Activated B cell treated with CpG ODN at 0.5 μM for 24 hours (primary cell): Measurements from ENCODE around the gene CENPX. TPM values are rescaled to one million over a fixed set of nuclear protein-coding genes. Genes with fewer than 3 reads are reported as not detected.

Experiments
- ATAC-seq: fragments of 200-7000 bp; cut with Tn5 transposase; one replicate; pipeline ENCODE4 v1.10.0; 2021; ENCODE audit warnings: low read depth, mild to moderate bottlenecking, moderate library complexity
- CTCF ChIA-PET: fragments of 350-600 bp; sonication (Branson Sonifier 250); formaldehyde crosslinking; loops from one replicate; lab custom pipeline; 2021; ENCODE audit warnings: antibody characterized with exemption; lab: Charles Lee
- POLR2A ChIA-PET: fragments of 350-600 bp; sonication (Branson Sonifier 250); formaldehyde crosslinking; loops from one replicate; lab custom pipeline; 2021; ENCODE audit warnings: antibody characterized with exemption; lab: Charles Lee
- DNase-seq: peaks from one replicate; pipeline ENCODE4 v3.0.0; 2022
- H3K27ac Mint-ChIP-seq: one replicate; pipeline ENCODE4 v1.8.0; 2020; ENCODE audit warnings: mixed read lengths
- H3K27me3 Mint-ChIP-seq: one replicate; pipeline ENCODE4 v1.8.0; 2021; ENCODE audit warnings: mixed read lengths
- H3K36me3 Mint-ChIP-seq: one replicate; pipeline ENCODE4 v1.8.0; 2021; ENCODE audit warnings: low read depth, mixed read lengths
- H3K4me1 Mint-ChIP-seq: one replicate; pipeline ENCODE4 v1.8.0; 2021; ENCODE audit warnings: mixed read lengths
- H3K4me3 Mint-ChIP-seq: one replicate; pipeline ENCODE4 v1.8.0; 2020; ENCODE audit warnings: mild to moderate bottlenecking, mixed read lengths
- H3K9me3 Mint-ChIP-seq: one replicate; pipeline ENCODE4 v1.8.0; 2020; ENCODE audit warnings: mixed read lengths
- CTCF ChIP-seq: fragments of 200-600 bp; IDR thresholded peaks from one replicate; pipeline ENCODE4 v1.8.0; 2022; ENCODE audit warnings: antibody characterized with exemption, mild to moderate bottlenecking
- intact Hi-C: fragments of 100-400 bp; cut with micrococcal nuclease; formaldehyde crosslinking; loops from one replicate; pipeline ENCODE4 v1.15.1; 2024
- total RNA-seq: library from RNA; stranded (reverse); gene quantifications from 2 replicates; pipeline ENCODE4 v1.2.3, GENCODE V29; 2022

Gene CENPX
- total RNA-seq, 1 donor from 2014 or later = 41.7 TPM

- ATAC-seq (no peak), DNase-seq (no peak)
- H3K36me3 Mint-ChIP-seq = peaks cover 11% of the 10 kb centered on the region
- ChIA-PET POLR2A (interaction anchor here (0.5 to 0.9 kb wide), 2 partner anchors 22 to 23 kb away, joined by 3 to 6 read pairs; no protein-coding TSS in a partner anchor), CTCF (interaction anchor here (1.1 kb wide), 1 partner anchor 37 kb away, joined by 4 read pairs; no protein-coding TSS in a partner anchor)
- no peaks in the 10 kb centered on the region for H3K9me3 Mint-ChIP-seq
- H3K27ac Mint-ChIP-seq = no peak overlapping the region
- H3K4me1 Mint-ChIP-seq = no peaks in the 10 kb centered on the region
- no peak for TF ChIP-seq CTCF
- intact Hi-C loops = no loop called here
- no peaks in the 10 kb centered on the region for H3K27me3 Mint-ChIP-seq
- H3K4me3 Mint-ChIP-seq = no peak overlapping the region
These were observed 25.8 kb downstream of the CENPX start for GRCh38 chr17:81996757-81997441.

- TF ChIP-seq CTCF = no peak
- Mint-ChIP-seq H3K36me3 (peaks cover 11% of the 10 kb centered on the region), H3K27ac (no peak overlapping the region), H3K27me3 (no peaks in the 10 kb centered on the region), H3K9me3 (no peaks in the 10 kb centered on the region), H3K4me3 (no peak overlapping the region), H3K4me1 (no peaks in the 10 kb centered on the region)
- POLR2A ChIA-PET = interaction anchor here (1.0 kb wide), 1 partner anchor 29 kb away, joined by 3 read pairs; no protein-coding TSS in a partner anchor
- no peak for DNase-seq
- ATAC-seq = no peak
- intact Hi-C loops = no loop called here
- CTCF ChIA-PET = interaction anchor here (1.1 kb wide), 1 partner anchor 37 kb away, joined by 4 read pairs; no protein-coding TSS in a partner anchor
These were observed 26.4 kb downstream of the CENPX start for GRCh38 chr17:81996232-81996756.

- TF ChIP-seq CTCF = no peak
- ATAC-seq (no peak), DNase-seq (no peak)
- Mint-ChIP-seq H3K36me3 (peaks cover 14% of the 10 kb centered on the region), H3K27ac (no peak overlapping the region), H3K9me3 (no peaks in the 10 kb centered on the region), H3K4me1 (no peaks in the 10 kb centered on the region), H3K27me3 (no peaks in the 10 kb centered on the region), H3K4me3 (no peak overlapping the region)
- intact Hi-C loops = no loop called here
- CTCF ChIA-PET = interaction anchor here (1.1 kb wide), 1 partner anchor 36 kb away, joined by 4 read pairs; no protein-coding TSS in a partner anchor
- POLR2A ChIA-PET = interaction anchor here (1.0 kb wide), 1 partner anchor 28 kb away, joined by 3 read pairs; no protein-coding TSS in a partner anchor
These were observed 27.0 kb downstream of the CENPX start for GRCh38 chr17:81995463-81996231.

GRCh38 chr17:81994593-81995462 is 27.9 kb downstream of the CENPX start:
- H3K4me3 Mint-ChIP-seq = no peak overlapping the region
- CTCF ChIA-PET = no interaction called here

More at GRCh38 chr17:81994593-81995462, 27.9 kb downstream of the CENPX start:
- peaks cover 17% of the 10 kb centered on the region for H3K36me3 Mint-ChIP-seq
- POLR2A ChIA-PET = no interaction called here
- TF ChIP-seq CTCF = no peak
- intact Hi-C loops = no loop called here
- no peaks in the 10 kb centered on the region for H3K4me1 Mint-ChIP-seq
- DNase-seq (no peak), ATAC-seq (no peak)
- no peak overlapping the region for H3K27ac Mint-ChIP-seq
- H3K9me3 Mint-ChIP-seq = no peaks in the 10 kb centered on the region
- H3K27me3 Mint-ChIP-seq = no peaks in the 10 kb centered on the region
